ENCODE measurements around the gene TMPRSS13. TPM values are rescaled to one million over a fixed set of nuclear protein-coding genes. Genes with fewer than 3 reads are reported as not detected.
A peak's percentile ranks its signal among the peaks of the same experiment; 100 is the strongest.

The TMPRSS13 gene
- total RNA-seq, 1 donor from 2014 or later = not detected

DNA sequence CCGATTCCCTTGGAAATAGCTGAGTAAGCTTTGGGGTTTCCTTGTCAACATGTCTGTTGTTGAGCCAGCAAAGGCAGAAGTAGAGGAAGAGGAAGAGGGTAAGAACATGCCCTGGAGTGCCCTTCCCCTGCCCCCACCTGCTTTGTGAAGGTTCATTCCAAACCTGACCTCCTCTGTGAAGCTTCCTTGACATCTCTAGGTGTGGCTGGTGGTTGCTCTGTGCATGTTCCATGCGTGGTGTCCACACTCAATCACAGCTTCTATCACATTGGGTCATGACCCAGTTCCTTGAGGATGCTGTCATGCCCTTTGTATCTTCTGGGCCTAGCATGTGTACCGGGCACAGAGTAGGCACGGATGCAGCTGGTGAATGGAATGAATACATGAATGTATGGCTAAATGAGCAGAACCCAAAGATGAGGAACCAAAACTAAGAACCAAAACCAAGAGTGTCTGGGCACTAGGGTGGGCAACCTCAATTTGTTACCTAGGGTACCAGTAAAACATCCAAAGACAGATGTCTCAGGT is 29.0 kb downstream of the TMPRSS13 start:
- H3K4me3 Mint-ChIP-seq (ENCODE audit: unreplicated experiment) = no peak overlapping the region
- H3K27ac Mint-ChIP-seq (ENCODE audit: unreplicated experiment) = no peak overlapping the region
- no peaks in the 10 kb centered on the region for H3K4me1 Mint-ChIP-seq (ENCODE audit: unreplicated experiment)
- H3K27me3 Mint-ChIP-seq (ENCODE audit: unreplicated experiment) = peaks cover 22% of the 10 kb centered on the region
- no peaks in the 10 kb centered on the region for H3K36me3 Mint-ChIP-seq (ENCODE audit: unreplicated experiment)
- no peak for DNase-seq (ENCODE audit: extremely low spot score, unreplicated experiment)
- no peaks in the 10 kb centered on the region for H3K9me3 Mint-ChIP-seq (ENCODE audit: unreplicated experiment)
- TF ChIP-seq, protein P1, sequence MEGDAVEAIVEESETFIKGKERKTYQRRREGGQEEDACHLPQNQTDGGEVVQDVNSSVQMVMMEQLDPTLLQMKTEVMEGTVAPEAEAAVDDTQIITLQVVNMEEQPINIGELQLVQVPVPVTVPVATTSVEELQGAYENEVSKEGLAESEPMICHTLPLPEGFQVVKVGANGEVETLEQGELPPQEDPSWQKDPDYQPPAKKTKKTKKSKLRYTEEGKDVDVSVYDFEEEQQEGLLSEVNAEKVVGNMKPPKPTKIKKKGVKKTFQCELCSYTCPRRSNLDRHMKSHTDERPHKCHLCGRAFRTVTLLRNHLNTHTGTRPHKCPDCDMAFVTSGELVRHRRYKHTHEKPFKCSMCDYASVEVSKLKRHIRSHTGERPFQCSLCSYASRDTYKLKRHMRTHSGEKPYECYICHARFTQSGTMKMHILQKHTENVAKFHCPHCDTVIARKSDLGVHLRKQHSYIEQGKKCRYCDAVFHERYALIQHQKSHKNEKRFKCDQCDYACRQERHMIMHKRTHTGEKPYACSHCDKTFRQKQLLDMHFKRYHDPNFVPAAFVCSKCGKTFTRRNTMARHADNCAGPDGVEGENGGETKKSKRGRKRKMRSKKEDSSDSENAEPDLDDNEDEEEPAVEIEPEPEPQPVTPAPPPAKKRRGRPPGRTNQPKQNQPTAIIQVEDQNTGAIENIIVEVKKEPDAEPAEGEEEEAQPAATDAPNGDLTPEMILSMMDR (IDR thresholded peaks at IDR 0.05) = no peak

DNA sequence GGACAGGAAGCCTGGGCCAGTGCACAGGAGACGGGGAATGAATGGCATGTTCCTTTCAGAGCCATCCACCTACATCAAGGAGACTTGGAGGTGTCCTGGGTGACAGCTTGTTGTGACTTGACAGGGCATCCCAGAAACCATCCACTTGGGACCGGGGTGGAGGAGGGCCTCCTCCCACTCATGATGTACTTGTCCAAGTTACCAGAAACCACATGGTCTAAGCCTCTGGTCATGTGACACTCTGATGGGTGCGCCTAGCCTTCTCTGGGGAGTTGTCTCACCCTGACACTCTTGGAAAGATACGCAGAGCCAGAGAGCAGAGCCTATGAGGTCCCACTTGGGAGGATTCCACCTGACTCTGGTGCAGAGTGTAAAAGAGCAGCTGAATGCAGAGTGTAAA is 31.1 kb downstream of the TMPRSS13 start:
- H3K27me3 Mint-ChIP-seq (ENCODE audit: unreplicated experiment) = peaks cover 34% of the 10 kb centered on the region

DNA sequence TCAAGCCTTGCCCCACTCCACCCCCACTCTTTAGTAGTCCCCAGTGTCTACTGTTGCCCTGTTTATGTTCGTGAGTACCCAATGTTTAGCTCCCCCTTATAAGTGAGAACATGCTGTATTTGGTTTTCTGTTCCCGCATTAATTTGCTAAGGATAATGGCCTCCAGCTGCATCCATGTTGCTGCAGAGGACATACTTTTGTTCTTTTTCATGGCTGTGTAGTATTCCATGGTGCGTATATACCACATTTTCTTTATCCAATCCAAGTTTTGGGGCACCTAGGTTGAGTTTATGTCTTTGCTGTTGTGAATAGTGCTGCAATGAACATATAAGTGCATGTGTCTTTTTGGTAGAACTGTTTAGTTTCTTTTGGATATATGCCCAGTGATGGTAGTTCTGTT is 36.6 kb downstream of the TMPRSS13 start:
- Mint-ChIP-seq H3K27ac (ENCODE audit: unreplicated experiment) (no peak overlapping the region), H3K9me3 (ENCODE audit: unreplicated experiment) (no peaks in the 10 kb centered on the region), H3K4me3 (ENCODE audit: unreplicated experiment) (no peak overlapping the region), H3K27me3 (ENCODE audit: unreplicated experiment) (peaks cover 35% of the 10 kb centered on the region), H3K4me1 (ENCODE audit: unreplicated experiment) (no peaks in the 10 kb centered on the region), H3K36me3 (ENCODE audit: unreplicated experiment) (no peaks in the 10 kb centered on the region)
- no peak for DNase-seq (ENCODE audit: extremely low spot score, unreplicated experiment)
- TF ChIP-seq, protein P1 (IDR thresholded peaks at IDR 0.05) = no peak

More for the DNA sequence above, 31.1 kb downstream of the TMPRSS13 start:
- Mint-ChIP-seq H3K9me3 (ENCODE audit: unreplicated experiment) (no peaks in the 10 kb centered on the region), H3K4me3 (ENCODE audit: unreplicated experiment) (no peak overlapping the region), H3K27ac (ENCODE audit: unreplicated experiment) (no peak overlapping the region), H3K36me3 (ENCODE audit: unreplicated experiment) (no peaks in the 10 kb centered on the region), H3K4me1 (ENCODE audit: unreplicated experiment) (no peaks in the 10 kb centered on the region)
- no peak for DNase-seq (ENCODE audit: extremely low spot score, unreplicated experiment)
- TF ChIP-seq, protein P1 (IDR thresholded peaks at IDR 0.05) = no peak

DNA sequence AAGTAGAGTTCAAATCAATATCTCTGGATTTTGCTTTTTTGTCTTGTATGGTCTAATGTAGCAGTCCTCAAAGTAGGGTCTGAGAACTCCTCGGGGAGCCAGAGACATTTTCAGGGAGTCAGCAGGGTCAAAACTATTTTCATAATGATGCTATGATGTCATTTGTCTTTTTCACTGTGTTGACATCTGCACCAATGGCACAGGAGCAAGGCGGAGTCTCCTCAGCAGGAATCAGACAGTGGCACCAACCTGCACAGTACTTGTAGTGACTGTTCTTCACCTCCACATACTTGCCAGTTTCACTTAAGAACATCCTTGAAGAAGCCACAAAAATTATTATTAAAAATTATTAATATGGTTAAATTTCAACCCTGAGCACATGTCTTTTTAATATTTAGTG is 37.8 kb downstream of the TMPRSS13 start:
- no peaks in the 10 kb centered on the region for H3K36me3 Mint-ChIP-seq (ENCODE audit: unreplicated experiment)
- no peaks in the 10 kb centered on the region for H3K9me3 Mint-ChIP-seq (ENCODE audit: unreplicated experiment)
- DNase-seq (ENCODE audit: extremely low spot score, unreplicated experiment) = no peak
- H3K27ac Mint-ChIP-seq (ENCODE audit: unreplicated experiment) = no peak overlapping the region
- no peaks in the 10 kb centered on the region for H3K4me1 Mint-ChIP-seq (ENCODE audit: unreplicated experiment)
- H3K27me3 Mint-ChIP-seq (ENCODE audit: unreplicated experiment) = peaks cover 27% of the 10 kb centered on the region
- H3K4me3 Mint-ChIP-seq (ENCODE audit: unreplicated experiment) = no peak overlapping the region
- TF ChIP-seq, protein P1 (IDR thresholded peaks at IDR 0.05) = no peak

DNA sequence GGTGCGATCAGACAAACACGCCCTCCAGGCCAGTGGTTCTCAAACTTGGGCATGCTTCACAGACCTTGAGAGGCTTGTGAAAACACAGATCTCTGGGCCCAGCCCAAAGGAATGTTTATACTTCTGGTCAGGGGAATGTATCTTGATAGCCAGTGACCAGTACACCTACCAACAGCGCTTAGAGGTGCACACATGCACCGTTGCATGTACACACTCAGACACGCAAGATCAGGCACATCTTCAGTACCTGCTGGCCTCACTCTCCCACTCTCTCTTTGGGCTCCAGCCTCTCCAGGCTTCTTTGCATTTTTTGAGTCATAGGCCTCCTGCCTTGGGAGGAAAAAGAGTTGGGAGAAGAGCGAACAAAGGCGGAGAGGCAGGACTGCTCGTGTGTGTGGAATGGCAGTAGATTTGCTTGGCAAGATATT is 41.0 kb downstream of the TMPRSS13 start:
- H3K27me3 Mint-ChIP-seq (ENCODE audit: unreplicated experiment) = peaks cover 19% of the 10 kb centered on the region
- peak; percentile 74 for DNase-seq (ENCODE audit: extremely low spot score, unreplicated experiment)
- no peaks in the 10 kb centered on the region for H3K9me3 Mint-ChIP-seq (ENCODE audit: unreplicated experiment)
- no peaks in the 10 kb centered on the region for H3K36me3 Mint-ChIP-seq (ENCODE audit: unreplicated experiment)
- H3K4me3 Mint-ChIP-seq (ENCODE audit: unreplicated experiment) = no peak overlapping the region
- H3K4me1 Mint-ChIP-seq (ENCODE audit: unreplicated experiment) = no peaks in the 10 kb centered on the region
- TF ChIP-seq, protein P1 (IDR thresholded peaks at IDR 0.05) = no peak
- no peak overlapping the region for H3K27ac Mint-ChIP-seq (ENCODE audit: unreplicated experiment)

All from osteocyte (in vitro differentiated cells).